Omental fat pad (tissue), 4 donors: ENCODE measurements around the gene WNT5B. TPM values are rescaled to one million over a fixed set of nuclear protein-coding genes. Genes with fewer than 3 reads are reported as not detected.
"Not testable (repeated sequence)": the region's sequence is repeated elsewhere in the genome, so short reads cannot be mapped to it uniquely, and the experiment has no call there.

Experiments
- ATAC-seq: fragments of 150-250 bp; one replicate; pipeline ENCODE4 v1.9.1; 2016; ENCODE audit warnings: mild to moderate bottlenecking, moderate library complexity; ENCODE audit not compliant: low FRiP score
- DNase-seq: peaks from one replicate; pipeline ENCODE4 v3.0.0-alpha.2; 2019; ENCODE audit warnings: low spot score
- total RNA-seq, 4 donors: library from RNA; depleted of rRNA; stranded (reverse); fragments of >200 nt; gene quantifications; one replicate each; pipeline ENCODE4 v1.1.0, GENCODE V29; 2016
- TF ChIP-seq, protein P1 (sequence below), 3 donors: fragments of 450-650 bp; IDR thresholded peaks; one replicate each; pipeline ENCODE4 v1.5.1; 2016 to 2017; ENCODE audit warnings: antibody characterized with exemption in 3 of 3, mild to moderate bottlenecking in 3 of 3, moderate library complexity in 2 of 3

The WNT5B gene
- total RNA-seq, 4 donors from 2014 or later: 3.6 to 9.0 (median 4.0) TPM

GRCh38 chr12:1688086-1688710 is 59.2 kb downstream of the WNT5B start:
- no peak for ATAC-seq
- TF ChIP-seq, protein P1, sequence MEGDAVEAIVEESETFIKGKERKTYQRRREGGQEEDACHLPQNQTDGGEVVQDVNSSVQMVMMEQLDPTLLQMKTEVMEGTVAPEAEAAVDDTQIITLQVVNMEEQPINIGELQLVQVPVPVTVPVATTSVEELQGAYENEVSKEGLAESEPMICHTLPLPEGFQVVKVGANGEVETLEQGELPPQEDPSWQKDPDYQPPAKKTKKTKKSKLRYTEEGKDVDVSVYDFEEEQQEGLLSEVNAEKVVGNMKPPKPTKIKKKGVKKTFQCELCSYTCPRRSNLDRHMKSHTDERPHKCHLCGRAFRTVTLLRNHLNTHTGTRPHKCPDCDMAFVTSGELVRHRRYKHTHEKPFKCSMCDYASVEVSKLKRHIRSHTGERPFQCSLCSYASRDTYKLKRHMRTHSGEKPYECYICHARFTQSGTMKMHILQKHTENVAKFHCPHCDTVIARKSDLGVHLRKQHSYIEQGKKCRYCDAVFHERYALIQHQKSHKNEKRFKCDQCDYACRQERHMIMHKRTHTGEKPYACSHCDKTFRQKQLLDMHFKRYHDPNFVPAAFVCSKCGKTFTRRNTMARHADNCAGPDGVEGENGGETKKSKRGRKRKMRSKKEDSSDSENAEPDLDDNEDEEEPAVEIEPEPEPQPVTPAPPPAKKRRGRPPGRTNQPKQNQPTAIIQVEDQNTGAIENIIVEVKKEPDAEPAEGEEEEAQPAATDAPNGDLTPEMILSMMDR (IDR thresholded peaks at IDR 0.05): no peak

GRCh38 chr12:1690578-1691122 is 61.6 kb downstream of the WNT5B start, which contains the start of gene ADIPOR2:
ADIPOR2 (plus strand) TSS chr12:1691070; CDS start chr12:1754344, 63,274 bp downstream.
- ATAC-seq: peak; percentile 99
- TF ChIP-seq, protein P1 (IDR thresholded peaks at IDR 0.05): no peak

More at GRCh38 chr12:1688086-1688710, 59.2 kb downstream of the WNT5B start:
- no peak for DNase-seq

GRCh38 chr12:1691123-1692007 is 62.3 kb downstream of the WNT5B start:
- ATAC-seq (peak; percentile 60), DNase-seq (no peak)
- TF ChIP-seq, protein P1 (IDR thresholded peaks at IDR 0.05): no peak

More at GRCh38 chr12:1690578-1691122, 61.6 kb downstream of the WNT5B start, which contains the start of gene ADIPOR2:
- DNase-seq: peak; percentile 70

DNA sequence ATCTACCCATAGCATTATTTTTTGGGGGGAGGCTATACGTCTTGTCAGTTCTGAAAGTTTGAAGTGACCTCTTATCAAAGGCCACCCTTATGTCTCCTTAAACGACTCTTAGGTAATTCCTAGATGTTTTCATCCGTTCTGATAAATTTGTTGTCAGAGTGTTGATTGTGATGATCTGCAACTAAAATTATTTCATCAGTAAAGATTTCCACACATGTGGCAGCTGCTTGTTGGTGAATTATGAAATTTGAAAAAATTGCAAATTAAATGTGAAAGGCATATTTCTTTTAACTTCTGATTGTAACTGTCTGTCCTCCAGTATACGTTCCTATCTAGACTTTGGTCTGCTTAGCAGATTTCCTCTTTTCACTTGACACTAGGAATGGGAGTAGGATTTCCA is 63.2 kb downstream of the WNT5B start:
- TF ChIP-seq, protein P1 (IDR thresholded peaks at IDR 0.05): no peak
- ATAC-seq (no peak), DNase-seq (no peak)

DNA sequence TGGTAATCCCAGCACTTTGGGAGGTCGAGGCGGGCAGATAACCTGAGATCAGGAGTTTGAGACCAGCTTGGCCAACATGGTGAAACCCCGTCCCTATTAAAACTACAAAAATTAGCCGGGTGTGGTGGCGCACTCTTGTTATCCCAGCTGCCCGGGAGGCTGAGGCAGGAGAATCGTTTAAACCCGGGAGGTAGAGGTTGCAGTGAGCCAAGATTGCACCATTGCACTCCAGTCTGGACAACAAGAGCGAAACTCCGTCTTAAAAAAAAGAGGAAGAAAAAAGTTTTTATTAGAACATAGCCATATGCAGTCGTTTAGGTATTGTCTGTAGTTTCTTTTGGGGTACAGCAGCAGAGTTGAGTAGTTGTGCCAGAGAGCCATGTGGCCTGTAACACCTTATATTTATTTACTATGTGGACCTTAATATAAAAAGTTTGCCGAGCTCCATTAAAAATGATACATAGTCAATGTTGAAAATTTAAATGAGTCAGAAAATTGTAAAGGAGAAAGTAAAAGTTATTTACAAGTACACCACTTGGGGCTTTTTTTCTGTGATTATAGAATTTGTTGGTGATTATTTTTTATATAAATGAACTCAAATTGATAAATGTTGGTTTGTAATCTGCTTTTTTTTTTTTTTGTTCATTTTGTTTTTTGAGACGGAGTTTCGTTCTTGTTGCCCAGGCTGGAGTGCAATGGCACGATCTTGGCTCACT is 64.0 kb downstream of the WNT5B start:
- no peak for DNase-seq
- TF ChIP-seq, protein P1 (IDR thresholded peaks at IDR 0.05): no peak
- no peak for ATAC-seq

DNA sequence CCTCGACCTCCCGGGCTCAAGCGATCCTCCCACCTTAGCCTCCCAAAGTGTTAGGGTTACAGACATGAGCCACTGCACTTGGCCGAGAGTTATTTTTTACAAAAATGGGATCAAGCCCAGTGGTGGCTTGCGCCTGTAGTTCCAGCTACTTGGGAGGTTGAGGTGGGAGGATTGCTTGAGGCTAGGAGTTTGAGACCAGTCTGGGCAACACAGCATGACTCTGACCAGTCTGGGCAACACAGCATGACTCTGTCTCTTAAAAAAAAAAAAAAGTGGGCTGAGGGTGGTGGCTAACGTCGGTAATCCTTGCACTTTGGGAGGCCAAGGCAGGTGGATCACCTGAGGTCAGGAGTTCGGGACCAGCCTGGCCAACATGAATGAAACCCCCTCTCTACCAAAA is 66.1 kb downstream of the WNT5B start:
- not testable (repeated sequence) for DNase-seq, ATAC-seq
